HG02798 (cell line): ENCODE measurements around the gene NDST3.
"Not testable (repeated sequence)": the region's sequence is repeated elsewhere in the genome, so short reads cannot be mapped to it uniquely, and the experiment has no call there.

Experiments
- ATAC-seq: cut with Tn5 transposase; IDR thresholded peaks from one replicate; pipeline ENCODE4 v1.9.1; 2021; ENCODE audit warnings: mild to moderate bottlenecking; ENCODE audit not compliant: unreplicated experiment, poor library complexity

Gene NDST3

DNA sequence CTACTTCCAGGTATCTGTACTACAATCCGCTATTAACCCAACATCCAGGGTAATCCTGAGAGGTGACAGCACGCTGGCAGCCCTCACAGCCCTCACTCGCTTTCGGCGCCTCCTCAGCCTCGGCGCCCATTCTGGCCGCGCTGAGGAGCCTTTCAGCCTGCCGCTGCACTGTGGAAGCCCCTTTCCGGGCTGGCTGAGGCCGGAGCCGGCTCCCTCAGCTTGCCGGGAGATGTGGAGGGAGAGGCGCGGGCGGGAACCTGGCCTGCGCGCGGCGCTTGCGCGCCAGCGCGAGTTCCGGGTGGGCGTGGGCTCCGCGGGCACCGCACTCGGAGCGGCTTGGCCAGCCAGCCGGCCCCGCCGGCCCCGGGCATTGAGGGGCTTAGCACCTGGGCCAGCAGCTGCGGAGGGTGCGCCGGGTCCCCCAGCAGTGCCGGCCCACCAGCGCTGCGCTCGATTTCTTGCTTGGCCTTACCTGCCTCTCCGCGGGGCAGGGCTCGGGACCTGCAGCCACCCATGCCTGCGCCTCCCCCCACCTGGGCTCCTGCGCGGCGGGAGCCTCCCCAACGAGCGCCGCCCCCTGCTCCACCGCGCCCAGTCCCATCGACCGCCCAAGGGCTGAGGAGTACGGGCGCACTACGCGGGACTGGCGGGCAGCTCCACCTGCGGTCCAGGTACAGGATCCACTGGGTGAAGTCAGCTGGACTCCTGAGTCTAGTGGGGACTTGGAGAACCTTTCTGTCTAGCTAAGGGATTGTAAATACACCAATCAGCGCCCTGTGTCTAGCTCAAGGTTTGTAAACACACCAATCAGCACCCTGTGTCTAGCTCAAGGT is 231.2 kb downstream of the NDST3 start:
- ATAC-seq = no peak

DNA sequence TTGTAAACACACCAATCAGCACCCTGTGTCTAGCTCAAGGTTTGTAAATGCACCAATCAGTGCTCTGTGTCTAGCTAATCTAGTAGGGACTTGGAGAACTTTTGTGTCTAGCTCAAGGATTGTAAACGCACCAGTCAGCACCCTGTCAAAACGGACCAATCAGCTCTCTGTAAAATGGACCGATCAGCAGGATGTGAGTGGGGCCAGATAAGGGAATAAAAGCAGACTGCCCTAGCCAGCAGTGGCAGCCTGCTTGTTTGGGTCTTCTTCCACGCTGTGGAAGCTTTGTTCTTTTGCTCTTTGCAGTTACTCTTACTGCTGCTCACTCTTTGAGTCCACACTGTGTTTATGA is 231.8 kb downstream of the NDST3 start:
- ATAC-seq = not testable (repeated sequence)

DNA sequence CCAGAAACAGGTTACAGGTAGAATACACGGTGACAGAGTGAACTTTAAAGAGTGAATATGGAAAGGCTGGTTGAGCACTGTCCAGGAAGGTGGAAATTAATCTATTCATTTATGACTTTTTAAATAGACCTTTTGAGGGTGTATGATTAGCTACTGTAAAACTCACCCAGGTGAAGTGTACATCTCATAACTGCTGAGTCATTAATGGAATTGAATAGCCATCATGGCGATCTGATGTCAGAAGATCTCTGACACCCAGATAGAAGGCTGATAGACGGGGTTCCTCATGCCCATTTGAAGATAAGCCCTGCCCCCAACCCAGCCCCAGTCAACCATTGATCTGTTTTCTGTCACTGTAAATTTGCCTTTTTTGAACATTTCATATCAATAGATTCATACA is 234.5 kb downstream of the NDST3 start:
- no peak for ATAC-seq

DNA sequence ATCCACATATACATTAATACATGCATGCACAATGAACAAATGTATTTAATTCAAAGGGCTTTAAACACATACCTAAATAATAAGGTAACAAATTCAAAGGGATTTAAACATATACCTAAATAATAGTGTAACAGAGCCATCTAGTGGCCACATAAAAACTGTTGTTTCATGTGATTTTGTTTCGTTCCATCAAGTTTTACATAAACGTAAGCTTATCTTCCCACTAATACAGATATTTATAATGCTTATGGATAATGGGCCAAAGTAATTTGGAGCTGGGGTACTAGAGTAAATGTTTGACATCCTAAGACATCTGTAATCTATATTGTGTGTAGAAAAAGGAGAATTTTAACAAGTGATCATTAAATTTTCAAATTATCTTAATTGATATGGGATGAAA is 236.2 kb downstream of the NDST3 start:
- peak; percentile 65 for ATAC-seq

DNA sequence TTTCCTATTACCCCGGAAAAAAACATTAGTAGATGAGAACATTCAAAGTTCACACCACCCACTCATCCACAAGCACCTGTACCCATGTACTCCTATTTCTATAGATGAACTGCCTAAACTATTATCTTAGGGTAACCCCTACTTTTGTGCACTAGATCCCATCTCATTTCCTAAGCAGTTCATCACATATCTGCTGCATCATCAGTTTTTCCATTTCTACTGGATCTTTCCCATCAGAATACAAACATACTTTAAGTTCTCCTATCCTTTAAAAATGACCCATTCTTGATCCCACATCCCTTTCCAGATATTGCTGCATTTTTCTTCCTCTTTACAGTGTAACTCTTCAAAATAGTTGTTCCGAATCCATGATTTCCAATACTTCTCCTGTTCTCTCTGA is 237.5 kb downstream of the NDST3 start:
- no peak for ATAC-seq

DNA sequence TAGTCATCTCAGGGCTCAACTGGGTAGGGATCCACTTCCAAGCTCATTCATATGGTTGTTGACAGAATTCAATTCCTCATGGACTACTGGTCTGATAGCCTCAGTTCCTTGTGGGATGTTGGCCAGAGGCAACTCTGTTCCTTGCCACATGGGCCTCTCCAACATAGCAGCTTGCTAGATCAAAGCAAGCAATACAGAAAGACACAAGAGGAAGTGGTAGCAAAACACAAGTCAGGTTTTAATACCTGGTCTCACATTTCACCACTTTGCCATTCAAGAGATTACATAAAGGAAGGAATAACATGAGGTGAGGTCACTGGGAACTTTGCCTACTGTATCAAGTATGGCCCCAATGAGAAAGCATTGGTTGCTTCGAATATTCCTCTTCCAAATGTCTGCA is 239.4 kb downstream of the NDST3 start:
- no peak for ATAC-seq

DNA sequence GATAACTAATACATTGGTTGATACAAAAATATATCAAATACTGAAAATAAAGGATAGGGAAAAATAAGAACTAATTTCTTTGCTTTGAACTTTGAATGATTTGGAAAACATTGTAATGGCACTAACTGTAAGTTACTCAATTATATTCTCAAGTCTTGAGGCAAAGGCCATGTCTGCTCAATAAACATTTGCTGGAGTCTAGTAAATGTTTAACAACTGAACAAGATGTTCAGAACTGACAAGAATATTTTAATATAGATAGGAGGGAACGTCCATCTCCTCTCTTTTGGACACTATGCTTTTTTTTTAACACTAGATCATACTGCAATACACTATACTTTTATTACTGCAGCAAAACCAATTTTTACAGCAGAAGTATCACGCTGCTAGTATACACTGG is 242.3 kb downstream of the NDST3 start:
- no peak for ATAC-seq

DNA sequence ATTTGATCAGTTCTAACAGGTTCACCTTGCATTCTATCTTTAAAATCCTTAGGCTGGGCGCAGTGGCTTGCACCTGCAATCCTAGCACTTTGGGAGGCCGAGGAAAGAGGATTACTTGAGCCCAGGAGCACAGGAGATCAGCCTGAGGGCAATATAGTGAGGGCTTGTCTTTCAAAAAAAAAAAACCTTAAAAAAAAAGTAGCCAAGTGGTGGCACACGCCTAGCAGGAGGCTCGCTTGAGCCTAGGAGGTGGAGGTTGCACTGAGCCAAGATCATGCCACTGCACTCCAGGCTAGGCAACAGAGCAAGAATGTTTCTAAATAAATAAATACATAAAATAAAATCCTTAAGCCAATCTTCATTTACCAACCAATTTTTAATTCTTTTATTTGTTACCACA is 243.0 kb downstream of the NDST3 start:
- ATAC-seq = no peak

DNA sequence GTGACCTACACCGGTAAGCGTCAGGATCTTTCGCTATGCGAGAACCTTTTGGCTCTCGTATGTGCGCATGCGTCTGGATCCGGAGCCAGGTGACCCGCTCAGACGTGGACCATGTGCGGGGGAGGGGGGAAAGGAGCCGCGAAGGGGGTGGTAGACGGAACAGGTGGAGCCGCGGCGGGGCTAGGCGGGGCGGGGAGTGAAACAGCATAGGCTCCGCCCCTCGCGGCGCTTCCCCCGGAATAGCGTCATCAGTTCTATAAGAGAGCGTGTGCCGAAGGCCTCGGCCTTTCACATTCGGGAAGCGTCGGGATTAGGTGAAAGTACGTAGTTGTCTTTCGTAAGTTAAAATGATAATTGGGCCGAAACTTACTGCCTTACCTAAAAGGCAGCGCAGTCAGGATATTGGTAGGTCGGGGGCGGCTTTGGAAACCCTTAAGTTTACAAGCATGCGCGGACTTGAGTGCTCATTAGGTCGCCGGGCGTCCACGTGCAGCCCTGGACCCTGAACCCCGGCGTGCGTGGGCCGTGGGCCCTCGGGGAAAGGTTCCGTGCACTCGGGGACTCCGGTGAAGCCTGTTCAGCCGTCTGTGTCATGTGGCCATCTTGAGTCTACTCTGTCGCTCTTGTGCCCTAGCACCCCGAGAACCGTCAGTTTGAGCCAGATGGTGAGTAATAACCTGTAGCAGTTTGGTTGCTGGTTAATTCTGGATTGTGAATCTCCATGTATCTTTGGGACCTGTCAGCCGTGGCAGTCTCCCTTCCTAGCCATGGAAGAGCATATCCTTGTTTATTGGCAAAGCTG is 244.4 kb downstream of the NDST3 start:
- ATAC-seq = peak; percentile 89

DNA sequence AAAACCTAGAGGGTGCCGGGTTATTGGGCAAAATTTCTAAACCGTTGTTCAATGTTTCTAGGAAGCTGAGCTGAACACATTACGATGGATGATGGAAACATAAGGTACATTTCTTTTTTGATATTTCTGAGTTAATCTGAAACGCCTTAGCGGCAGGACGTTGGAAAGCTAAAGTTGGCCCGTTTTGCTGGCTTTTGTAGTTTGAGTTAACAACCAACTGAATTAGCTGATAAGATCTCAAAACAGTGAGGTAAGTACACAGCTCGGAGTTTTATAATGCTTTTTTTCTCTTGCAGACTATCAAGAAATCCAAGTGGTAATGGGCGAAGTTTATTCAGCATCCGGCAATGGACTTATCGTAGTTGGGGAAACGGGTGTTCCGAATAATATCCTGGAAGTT is 245.0 kb downstream of the NDST3 start:
- ATAC-seq = no peak

DNA sequence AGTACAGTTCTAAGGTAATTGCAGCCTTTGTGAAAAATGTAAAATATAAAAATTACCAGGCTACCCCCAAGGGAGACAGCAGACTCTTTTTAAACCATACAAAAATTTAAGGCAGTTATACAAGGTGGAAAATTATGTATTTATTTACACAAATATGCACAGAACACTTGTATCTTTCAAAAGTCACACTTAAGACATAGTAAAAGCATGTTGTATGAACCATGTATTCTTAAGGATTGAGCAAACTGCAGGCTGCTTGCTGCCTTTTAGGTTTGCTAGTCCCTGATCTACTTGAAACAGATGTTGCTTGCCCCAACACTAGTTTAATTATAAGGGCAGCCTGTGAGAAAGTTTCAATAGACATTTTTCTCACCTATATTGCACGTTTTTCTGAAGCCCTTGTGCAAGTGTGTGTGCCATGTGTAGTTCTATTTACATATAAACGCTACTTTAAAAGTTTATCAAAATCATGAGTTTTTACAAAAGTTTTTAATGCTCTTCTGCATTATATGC is 245.7 kb downstream of the NDST3 start:
- ATAC-seq = no peak

DNA sequence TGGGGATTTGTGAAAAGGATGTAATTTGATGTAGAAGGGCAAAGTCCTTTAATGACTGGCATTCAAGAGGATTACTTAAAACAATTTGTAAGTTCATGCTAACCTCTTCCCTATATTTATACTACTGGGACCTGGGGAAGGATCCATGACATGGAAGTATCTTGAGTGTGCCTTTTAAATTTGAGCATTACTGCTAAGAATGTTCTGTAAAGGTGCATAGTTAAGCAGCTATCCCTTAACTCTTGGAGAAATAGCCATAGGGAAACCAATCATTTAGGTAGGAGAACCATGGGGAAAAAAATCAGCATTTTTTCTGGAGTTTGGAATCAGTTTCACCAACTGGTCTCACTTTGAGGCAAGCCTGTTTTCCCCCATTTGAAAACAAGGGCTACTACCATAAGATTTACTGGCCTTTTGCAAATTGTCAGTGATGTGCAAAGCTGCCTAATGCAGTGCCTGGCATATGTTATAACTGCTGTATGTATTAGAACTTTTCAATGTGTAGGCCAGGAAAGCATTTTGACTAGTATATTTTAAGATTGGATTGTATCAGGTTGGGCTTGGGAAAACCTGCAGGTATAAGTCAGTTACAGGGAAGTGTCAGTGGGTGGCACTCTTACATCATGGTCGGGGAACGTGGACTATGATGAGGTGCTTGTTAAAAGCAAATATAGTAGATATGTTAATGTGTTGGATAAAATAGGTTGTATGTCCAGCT is 246.4 kb downstream of the NDST3 start:
- ATAC-seq = peak; percentile 24

DNA sequence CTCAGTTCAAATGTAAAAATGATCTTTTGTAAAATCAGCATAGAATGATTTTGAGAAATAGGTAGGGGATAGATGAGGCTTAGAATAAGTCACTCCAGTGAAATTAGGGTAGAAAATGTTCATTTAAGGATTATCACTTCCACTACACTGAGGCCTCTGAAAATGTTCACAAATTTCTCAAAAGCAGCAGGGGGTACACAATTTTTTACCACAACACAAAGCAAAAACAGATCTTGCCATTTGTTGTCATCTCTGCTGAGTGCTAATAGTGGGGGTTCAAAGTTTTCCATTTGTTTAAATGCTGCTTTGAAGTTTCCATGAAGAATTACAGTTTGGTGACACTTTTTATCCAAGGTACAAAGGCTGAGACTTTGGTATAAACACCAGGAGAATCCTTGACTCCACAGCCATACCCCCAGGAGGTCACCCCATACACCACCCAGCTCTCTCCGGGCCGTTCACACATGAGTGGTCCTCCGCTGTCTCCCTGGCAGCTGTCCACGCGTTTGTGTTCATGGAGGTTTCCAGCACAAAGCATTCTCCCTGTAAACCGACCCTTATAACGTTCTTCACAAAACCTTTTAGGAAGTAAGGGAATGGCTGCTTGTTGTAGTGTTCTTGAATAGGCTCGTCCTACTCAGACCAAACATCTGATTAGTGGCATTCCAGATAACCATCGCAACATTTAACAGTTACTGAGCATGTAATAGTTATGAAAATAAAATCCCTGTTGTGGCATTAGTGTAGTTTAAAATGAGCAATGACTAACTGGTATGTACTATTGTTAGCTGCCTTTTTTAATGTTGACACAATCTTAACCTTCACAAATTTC is 247.5 kb downstream of the NDST3 start:
- ATAC-seq = no peak

DNA sequence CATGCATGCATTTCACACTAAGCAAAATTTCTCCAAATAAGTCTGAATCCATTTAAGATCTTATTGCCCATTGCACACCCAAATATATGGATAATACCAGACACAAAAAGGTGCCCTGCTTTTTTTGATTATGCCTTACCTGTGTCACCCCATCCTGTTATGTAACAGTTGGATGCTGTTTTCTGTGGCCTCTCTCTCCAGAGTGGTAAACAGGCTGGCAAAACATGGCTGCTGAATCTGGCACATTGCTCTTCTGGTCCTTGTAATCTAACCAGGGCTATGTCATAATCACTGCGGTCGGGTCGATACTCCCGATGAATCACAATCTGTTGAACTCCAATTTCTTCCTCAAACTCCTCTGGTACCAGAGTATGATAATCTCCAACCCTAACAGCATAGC is 248.4 kb downstream of the NDST3 start:
- no peak for ATAC-seq

DNA sequence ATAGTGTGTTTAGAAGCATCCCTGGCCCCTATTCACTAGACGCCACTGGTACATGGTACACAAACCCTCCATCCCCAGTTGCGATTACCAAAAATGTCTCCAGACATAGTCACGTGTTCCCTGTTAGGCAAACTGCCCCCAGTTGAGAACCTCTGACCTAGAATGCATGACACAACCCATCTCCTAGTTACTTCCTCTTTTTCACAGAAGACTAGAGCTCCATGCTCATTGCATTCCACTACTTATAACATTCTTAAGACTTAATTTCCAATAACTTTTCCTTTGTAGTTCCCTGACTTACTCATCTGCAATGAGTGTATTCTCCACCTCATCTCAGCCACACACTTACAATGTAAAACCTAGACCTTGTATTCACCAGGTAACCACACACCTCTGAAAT is 249.9 kb downstream of the NDST3 start:
- peak; percentile 61 for ATAC-seq

DNA sequence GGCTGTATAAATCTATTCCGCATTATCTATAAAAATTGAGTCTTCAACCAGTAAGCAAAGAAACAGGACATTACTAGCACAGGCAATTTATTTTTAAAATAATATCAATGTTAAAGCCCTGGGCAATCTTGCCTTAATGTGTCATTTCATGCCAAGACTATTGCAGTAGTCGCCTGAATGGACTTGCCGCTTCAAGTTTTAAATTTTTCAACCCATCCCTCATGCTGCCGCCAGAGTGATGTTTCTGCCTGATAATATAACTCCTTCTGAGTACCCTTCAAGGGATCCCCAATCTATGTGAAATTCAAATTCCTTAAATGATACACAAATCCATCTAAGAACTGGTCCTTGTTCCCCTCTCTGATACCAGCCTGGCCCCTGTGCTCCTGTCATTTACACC is 251.6 kb downstream of the NDST3 start:
- no peak for ATAC-seq

DNA sequence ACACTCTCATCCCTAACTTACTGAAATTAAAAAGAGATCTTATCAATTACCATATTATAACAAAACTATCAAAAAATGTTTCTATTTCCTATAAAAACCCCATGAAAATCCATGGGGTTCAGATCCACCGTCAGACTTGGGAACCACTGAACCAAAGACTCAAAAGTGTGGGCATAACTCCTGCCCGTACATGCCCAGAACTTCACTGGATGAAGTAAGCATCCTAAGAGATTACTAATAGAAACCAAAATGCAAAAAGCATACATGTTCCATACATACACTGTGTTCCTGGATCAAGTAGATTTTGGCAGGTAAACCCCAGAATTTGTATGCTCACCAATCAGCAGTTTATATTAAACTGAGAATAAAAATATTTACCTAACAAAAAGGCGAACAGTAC is 252.4 kb downstream of the NDST3 start:
- no peak for ATAC-seq

DNA sequence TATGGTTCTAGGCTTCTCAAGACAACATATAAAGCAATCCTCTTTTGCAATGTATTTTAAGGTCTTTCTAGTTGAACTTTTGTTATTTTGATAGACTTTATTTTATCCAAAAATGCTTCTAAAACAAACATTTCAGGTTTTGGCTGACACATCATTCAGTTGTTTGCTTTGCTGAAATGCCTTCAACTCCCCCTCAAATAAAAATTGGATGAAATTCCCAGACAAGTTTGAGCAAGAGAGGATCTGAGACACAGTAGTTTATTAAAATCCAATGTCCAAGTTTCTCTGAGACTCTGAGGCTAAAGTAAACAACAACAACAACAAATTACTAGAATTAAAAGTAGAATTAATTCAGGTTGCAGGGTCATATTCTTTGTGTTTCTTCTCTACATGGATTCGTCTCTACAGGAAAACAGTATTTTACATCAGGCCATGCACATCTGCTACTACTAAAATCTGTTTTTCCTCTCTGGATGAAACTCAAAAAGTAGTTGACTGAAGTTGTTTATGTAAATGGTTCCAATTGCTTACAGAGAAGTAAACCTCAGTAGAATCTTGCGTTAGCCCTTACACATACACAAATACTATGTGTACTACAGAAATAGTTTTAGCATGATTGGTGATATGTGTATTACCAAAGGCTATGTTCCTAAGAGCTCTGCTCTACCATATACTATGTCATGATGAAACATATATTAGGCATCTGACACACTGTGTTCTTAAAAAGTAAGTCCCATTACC is 253.6 kb downstream of the NDST3 start:
- no peak for ATAC-seq

DNA sequence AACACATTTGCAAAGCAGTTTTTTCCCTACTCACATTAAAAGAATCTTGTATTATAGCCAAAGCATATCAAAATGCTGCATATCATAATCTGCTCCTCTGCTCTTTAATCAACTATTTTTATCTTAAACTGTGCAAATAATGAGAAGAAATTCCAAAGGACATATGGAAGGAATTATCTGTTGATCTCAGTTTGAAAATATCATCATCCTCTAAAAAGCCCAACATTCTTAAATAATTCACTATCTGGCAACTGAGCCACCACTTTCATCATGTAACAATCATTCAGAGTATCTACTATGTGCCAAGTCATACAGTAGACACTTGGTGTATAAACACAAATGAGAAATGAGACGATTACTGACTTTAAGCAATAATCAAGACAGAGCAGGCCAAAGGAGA is 255.5 kb downstream of the NDST3 start:
- ATAC-seq = no peak
